ENCODE data around the gene WDR7. TPM values are rescaled to one million over a fixed set of nuclear protein-coding genes. Genes with fewer than 3 reads are reported as not detected.

WDR7 gene
- total RNA-seq, 1 donor from 2014 or later: 36.4 TPM

- intact Hi-C loops (cut with micrococcal nuclease): no loop called here
Measured at GRCh38 chr18:56878711-56879110, 227.6 kb downstream of the WDR7 start.

DNA sequence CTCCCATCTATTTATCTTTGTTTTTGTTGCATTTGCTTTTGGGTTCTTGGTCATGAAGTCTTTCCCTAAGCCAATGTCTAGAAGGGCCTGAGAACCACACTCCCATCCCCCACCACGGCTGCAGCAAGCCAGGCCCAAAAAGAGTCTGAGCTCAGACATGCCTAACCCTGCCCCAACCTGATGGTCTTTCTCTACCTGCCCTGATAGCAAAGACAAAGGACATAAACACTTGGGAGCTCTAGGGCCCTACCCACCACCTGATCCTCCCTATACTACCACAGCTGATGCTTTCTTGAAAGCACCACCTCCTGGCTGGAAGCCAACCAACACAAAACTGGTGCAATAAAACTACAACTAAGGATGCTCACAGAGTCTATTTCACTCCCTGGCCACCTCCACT lies 233.4 kb downstream of the WDR7 start:
- intact Hi-C loops (cut with micrococcal nuclease): no loop called here

DNA sequence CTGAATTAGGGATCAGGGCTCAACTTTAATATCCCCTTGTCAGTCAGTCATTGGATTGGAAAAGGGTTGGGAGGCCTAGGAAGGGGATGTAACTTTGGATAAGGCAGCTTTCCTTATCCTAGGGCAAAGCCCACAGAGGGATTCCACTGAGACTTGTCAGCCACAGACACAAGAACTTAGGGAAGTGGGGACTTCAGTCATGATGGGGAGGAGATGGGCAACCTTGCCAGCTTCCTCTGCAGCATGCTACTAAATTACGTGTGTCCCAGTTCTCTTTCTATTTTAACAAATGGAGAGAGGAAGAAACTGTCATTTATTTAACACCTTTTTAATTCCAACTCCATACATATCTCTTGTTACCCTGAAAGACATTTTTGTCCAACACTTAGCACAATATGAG lies 237.8 kb downstream of the WDR7 start:
- intact Hi-C loops (cut with micrococcal nuclease): no loop called here

GRCh38 chr18:56889621-56890020 lies 238.5 kb downstream of the WDR7 start:
- intact Hi-C loops (cut with micrococcal nuclease): no loop called here

- intact Hi-C loops (cut with micrococcal nuclease): no loop called here
Measured at GRCh38 chr18:56890632-56891031, 239.5 kb downstream of the WDR7 start.

DNA sequence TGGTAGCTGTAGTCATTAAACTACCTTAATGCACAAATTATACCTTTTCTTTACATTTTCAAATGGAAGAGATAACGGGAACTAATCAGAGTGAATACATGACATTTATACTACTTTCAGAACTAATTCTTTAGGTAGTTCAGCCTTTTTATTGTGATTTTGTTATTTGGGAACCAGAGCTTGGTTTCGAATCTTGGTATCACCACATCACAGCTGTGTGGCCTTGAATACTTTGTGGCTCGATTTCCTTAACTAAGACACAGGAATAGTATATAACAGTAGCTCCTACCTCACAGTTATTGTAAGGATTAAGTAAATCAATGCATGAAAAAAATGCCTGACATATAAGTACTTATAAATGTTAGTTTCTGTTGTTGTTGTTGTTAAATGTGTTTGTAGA lies 240.0 kb downstream of the WDR7 start:
- intact Hi-C loops (cut with micrococcal nuclease): no loop called here

DNA sequence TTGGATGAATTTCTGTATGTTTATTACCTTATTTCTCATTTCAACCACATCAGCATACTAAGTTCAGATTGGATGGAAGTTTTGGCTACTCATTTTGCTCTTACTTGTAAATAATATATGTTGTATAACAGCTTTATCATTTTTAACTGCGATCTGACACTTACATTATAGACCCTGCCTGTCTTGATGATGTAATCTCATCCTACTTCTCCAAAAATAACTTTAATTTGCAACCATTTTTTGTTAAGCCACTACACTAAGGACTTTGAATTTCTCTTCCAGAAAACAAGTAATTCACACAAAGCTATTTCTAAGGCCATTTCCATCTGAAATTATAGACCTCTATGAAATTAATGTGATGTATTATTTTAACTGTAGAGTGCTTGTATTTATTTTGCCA lies 240.7 kb downstream of the WDR7 start:
- intact Hi-C loops (cut with micrococcal nuclease): no loop called here

- intact Hi-C loops (cut with micrococcal nuclease): no loop called here
Measured at GRCh38 chr18:56897122-56897521, 246.0 kb downstream of the WDR7 start.

GRCh38 chr18:56899660-56900059 lies 248.5 kb downstream of the WDR7 start:
- intact Hi-C loops (cut with micrococcal nuclease): no loop called here

GRCh38 chr18:56900195-56901094 lies 249.3 kb downstream of the WDR7 start:
- intact Hi-C loops (cut with micrococcal nuclease): no loop called here

DNA sequence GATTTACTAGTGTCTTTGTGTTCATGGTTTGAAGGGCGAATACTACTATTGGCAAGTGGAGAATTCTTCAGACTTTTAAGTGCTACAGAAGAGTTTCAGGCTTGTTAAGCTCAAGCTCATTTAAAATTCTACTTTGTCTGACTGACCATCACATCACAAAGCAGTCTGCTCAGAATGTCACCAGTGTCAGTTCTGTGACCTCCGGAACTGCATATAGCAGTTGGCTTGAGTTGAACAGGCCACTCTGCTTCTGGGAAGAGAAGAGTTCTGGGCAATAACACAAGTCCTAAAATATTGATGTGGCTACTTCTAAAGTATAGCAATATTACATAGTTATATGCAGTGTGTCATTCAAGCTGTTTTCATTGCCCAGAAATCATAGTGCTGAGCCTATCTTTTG lies 250.8 kb downstream of the WDR7 start:
- intact Hi-C loops (cut with micrococcal nuclease): no loop called here

DNA sequence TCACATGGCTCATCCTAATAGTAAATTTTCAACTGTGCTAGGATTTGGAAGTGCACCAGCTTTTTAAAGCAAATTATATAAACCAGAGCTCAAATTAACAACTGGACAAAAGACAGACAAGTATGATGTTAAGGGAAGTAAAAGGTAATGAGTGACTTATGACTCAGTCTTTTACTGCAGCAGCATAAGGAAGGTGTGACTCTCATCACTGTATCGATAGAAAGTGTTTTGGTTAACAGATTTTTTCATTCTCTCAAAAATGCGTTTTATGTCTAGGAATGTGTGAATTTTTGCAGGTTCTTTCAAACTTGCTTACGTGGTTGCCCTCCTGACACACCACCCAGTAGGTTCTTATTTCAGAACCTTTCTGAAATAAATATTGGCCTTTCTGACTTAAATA lies 251.5 kb downstream of the WDR7 start:
- intact Hi-C loops (cut with micrococcal nuclease): no loop called here

DNA sequence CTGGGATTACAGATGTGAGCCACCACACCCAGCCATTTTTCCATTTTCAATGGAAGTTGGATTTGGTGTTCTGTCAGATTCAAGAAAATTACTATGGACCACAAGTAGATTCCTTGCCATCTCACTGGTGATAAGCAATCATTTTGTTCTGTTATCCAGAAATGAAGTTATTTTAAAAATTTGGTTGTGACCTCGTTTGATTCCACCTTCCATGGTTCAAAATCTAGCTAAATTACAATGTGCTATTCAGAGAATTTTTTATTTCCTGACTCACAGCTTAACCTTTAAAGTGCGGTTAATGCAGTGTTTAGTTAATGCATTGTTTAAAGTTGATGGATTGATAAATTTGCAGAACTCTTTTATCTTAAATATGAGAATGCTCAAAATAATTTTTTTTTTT lies 252.5 kb downstream of the WDR7 start:
- intact Hi-C loops (cut with micrococcal nuclease): no loop called here

GRCh38 chr18:56907771-56908170 lies 256.6 kb downstream of the WDR7 start:
- intact Hi-C loops (cut with micrococcal nuclease): no loop called here

GRCh38 chr18:56910237-56910636 lies 259.1 kb downstream of the WDR7 start:
- intact Hi-C loops (cut with micrococcal nuclease): no loop called here

DNA sequence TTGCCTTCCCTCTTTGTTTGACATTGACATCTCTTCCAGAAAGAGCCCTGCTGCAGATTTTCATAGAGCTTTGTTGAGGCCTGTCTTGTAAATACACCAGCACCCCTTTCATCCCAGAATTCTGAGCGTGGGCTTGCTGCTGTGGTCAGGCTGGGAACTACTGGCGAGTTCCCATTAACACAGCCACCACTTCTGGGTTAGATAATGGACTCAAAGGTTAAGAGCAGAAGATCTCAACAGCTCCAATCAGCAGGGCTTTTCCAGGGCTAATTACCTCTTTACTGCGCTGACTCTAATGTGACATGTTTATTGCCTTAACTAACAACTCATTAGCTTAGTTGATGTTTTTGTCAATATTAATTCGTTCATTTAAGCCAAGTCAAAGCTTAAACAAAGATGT lies 259.8 kb downstream of the WDR7 start:
- intact Hi-C loops (cut with micrococcal nuclease): no loop called here

GRCh38 chr18:56913941-56914340 lies 262.8 kb downstream of the WDR7 start:
- intact Hi-C loops (cut with micrococcal nuclease): no loop called here

- intact Hi-C loops (cut with micrococcal nuclease): no loop called here
Measured at GRCh38 chr18:56919190-56919589, 268.0 kb downstream of the WDR7 start.

DNA sequence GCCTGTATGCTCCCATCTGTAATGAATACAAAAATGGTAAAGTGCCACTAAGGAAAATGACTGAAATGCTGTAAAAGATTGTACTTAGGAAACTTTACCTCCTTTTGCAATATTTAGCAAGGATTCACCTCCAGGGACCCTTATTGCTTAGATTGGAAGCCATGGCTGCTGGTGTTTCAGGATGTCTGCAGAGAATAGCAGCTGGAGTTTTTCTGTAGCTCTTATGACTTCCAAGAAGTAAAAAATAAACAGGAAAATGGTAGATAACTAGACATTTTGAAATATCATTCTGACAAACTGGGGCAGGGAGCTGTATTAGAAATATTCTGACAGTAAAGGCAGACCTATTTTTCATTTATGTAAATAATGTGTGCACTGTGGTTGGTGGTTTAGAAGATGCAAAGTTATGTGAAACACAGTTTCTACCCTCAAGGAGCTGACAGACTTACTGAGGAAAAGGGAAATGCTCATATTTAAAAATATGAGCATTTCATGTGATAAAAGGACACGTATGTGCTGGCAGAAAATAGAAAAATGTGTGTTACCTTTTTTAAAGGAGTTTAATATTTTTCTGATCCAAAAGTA lies 270.8 kb downstream of the WDR7 start:
- intact Hi-C loops (cut with micrococcal nuclease): no loop called here

DNA sequence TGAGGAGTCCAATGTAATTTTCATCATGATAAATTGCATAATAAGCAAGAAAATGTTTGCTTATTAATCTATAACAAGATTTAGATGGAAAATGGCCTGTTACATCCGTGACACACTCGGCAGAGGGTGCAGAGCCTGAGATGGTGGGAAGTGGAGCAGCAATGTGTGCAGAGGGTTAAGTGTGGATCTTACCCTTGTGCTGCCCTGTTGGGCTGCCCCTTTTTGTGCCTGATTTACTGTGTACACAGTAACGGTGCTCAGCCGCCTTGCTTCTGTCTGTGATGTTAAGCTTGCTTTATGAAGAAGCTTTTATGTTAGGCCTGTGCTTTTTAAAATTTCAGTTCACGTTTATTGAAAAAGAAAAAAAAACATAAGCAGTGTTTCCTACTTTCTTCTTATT lies 275.6 kb downstream of the WDR7 start:
- intact Hi-C loops (cut with micrococcal nuclease): no loop called here

GRCh38 chr18:56927786-56928185 lies 276.6 kb downstream of the WDR7 start:
- intact Hi-C loops (cut with micrococcal nuclease): no loop called here

GRCh38 chr18:56929886-56930285 lies 278.7 kb downstream of the WDR7 start:
- intact Hi-C loops (cut with micrococcal nuclease): no loop called here

- intact Hi-C loops (cut with micrococcal nuclease): no loop called here
Measured at GRCh38 chr18:56933472-56933871, 282.3 kb downstream of the WDR7 start.

Measured in T-helper 2 cell treated with Interferon-gamma antibody and Interleukin-4, amounts not matched to agents 100 ng/mL and 5 ng/mL, for 36 hours (primary cell).